DMS53 treated with DMSO at 0.1 percent for 48 hours (cell line): ENCODE results near the gene SEMA6D.
A peak's percentile ranks its signal among the peaks of the same experiment; 100 is the strongest.

ENCODE experiments used
- DNase-seq: peaks from one replicate; lab custom pipeline; 2025; ENCODE audit not compliant: unreplicated experiment; lab: John Stamatoyannopoulos, UW

The SEMA6D gene

GRCh38 chr15:47717036-47717612 is at the start of gene SEMA6D:
TSS of gene SEMA6D (plus strand) at chr15:47717505. CDS start at chr15:47759799, 42,294 bp downstream.
- DNase-seq: peak; percentile 73

DNA sequence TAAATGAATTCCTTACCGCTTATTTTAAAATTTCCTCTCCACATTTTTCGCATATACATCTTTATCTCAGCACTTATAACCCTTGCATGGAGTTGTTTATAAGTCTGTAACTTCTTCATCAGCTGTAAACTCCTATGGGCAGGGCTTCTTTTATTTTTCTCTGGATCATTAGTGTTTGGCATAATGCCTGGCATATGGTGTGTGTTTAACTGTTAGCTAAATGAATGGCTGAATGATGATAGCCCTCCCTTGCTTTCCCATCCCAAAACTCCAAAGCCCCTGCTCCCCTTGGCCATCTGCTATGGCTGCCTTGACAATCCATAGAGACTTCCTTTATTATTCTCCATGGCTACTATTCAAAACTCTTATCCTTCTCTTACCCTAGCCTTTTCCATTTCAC is 48.1 kb upstream of the SEMA6D start:
- DNase-seq: no peak

DNA sequence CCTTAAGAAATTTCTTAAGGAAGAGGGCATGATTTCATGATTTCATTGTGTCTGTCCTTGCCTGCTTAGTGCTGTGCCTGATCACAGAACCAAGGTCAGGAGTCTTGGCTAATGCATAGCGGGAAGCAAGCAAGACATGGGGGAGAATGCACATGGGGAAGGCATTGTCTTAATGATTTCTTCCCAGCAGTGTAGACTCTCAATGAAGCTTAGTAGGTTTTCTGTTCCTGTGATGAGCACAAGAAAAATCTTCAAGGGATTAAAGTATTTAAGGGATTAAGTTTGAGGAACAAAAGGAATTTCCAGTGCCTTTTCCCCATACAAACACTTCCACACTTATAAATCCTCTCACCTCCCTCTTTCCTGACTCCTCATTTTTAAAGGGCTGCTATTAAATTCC is 46.9 kb upstream of the SEMA6D start:
- DNase-seq: no peak

GRCh38 chr15:47673232-47673761 is 44.0 kb upstream of the SEMA6D start:
- DNase-seq: no peak

DNA sequence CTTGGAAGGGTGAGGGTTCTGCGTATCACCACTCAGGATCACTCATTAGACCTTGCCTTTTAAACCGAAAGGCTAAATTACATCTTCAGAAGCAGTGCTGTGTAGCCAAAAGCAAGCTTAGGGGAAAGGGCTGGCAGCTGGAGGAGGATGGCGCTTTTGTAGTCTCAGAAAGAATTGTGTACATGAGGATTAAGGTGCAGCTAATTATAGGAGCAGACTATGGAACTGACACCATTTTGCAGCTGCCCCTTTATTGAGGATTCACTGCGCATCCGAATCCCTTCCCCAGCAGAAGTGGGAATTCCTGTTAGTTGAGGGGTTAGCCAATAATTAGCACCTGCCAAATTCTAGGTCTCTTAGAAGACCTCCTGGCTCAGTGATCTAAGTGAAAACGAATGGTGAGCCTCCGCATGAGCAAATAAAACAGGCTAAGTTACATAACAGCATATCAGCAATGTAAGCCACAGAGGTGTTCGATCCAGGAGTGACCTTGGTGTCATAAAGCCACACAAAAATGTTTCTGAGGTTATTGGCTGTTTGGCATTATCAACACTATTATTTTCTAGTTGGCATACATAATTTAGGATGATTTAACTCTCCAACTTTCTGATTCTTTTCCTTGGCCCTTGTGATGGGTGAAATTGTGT is 42.6 kb upstream of the SEMA6D start:
- peak; percentile 88 for DNase-seq

DNA sequence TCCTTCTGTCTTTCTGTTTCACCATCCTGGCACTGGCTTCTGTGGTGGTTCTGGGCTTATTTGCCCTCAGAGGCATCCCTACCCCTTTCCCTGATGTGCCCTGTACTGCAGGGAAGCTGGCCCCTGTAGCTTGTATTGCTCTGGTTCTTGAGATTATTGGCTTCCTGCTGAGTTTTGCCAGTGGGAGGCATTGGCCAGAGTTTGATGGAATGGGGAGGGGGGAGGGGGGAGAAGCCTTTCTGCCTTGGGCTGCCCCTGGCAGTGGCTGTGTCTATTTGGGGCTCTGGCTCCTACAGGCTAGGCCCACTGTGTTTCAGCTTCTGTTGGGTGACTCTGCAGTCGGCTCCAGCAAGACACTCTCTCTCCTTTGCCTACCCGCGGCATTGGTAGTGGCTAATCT is 41.6 kb upstream of the SEMA6D start:
- DNase-seq: no peak

DNA sequence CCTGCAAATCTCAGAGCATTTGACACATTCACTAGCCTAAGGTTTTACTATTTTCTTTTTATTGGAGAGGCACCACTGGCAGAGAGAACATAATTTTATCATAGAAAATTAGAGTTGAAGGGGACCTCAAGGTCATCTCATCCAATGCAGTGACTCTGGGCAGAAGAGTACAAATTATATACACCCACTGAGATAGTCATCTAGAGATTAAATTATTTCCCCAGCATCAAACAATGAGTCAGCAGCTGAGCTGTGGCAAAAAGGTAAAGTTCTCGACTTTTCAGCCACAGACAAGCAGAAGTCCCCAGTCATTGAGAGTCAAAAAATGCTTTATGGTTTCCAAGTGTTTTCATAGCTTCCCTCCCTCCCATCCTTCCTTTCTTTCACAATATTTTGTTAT is 39.3 kb upstream of the SEMA6D start:
- no peak for DNase-seq

- DNase-seq: no peak
Observed at GRCh38 chr15:47682661-47683060, 34.6 kb upstream of the SEMA6D start.

GRCh38 chr15:47685141-47685870 is 32.0 kb upstream of the SEMA6D start:
- DNase-seq: no peak

DNA sequence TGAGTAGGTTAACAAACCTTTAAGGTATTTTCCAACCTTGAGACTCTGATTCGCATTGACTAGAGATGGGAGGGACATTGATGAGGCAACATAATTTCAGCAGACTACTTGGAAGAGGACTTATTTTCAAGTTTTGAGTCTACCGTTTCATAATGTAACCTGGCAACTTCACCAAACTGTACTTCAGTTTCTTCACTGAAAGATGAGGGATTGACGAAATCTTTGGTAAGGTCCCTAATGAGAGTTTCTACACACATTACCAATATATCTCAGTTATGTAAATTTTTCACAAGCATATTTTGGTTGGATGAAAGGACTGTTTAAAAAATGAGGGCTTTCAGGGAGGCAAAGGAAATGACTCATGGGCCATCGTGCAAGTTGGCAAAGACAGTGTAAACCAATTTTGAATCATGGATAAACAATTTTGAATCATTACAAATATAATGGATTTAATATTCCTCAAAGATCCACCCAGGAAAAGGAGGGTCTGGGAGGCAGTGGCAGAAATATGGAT is 28.7 kb upstream of the SEMA6D start:
- no peak for DNase-seq

- DNase-seq: no peak
Observed at GRCh38 chr15:47689660-47690059, 27.6 kb upstream of the SEMA6D start.

- no peak for DNase-seq
Observed at GRCh38 chr15:47691882-47692281, 25.4 kb upstream of the SEMA6D start.

GRCh38 chr15:47696351-47696750 is 21.0 kb upstream of the SEMA6D start:
- DNase-seq: no peak

- no peak for DNase-seq
Observed at GRCh38 chr15:47705281-47705997, 11.9 kb upstream of the SEMA6D start.

DNA sequence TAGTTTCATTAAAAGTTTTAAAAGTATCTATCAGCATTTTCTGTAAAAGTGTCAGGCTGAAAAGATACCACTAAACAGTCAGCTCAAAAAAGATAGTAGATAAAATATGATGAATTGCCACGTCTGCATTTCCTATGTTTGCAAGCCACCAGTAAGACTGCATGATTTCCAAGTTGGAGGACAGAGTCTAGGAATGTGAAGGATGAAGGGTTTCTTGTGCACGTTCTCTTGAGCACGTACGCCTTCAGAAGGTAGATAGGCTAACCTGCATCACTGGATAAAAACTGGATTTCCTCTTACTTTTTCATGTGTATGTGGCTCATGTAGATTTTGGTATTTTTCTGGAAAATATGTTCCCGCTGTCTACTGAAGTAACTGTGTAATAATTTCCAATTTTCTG is 9.9 kb upstream of the SEMA6D start:
- DNase-seq: no peak

DNA sequence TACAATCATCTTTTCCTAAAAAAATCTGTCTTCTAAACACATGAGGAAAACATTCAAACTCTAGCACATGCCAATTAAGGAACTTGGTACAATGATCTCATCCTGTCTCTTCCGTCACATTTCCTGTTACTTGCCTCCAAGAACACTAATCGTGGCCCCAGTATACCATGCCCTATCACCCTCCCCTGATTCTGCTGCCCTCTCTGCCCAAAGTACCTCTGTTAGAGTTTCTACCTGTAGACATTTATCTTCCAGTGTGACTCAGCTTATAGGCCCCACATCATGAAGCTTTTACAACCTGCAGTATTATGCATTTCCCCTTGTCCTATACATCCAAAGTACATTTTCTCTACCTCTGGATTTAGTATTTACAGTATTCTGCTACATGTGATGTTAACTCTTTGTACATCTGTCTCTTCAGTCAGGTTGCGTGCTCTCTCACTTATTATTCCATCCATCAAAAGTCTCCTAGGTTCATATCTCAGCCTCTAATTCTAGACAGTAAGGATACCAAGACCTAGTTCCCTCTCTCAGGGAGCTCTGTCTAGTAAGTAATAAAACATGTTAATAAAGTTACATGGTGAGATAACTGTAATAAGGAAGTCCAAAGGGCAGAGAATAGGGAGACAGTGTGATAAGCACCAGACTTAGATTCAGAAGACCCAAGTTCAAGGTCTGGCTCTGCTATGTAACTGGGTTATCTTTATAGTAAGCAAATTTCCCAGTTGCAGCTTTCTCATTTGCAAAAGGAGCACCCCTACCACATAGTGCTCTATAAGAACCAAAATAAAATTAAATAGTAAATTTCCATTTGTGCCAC is 8.9 kb upstream of the SEMA6D start:
- no peak for DNase-seq

DNA sequence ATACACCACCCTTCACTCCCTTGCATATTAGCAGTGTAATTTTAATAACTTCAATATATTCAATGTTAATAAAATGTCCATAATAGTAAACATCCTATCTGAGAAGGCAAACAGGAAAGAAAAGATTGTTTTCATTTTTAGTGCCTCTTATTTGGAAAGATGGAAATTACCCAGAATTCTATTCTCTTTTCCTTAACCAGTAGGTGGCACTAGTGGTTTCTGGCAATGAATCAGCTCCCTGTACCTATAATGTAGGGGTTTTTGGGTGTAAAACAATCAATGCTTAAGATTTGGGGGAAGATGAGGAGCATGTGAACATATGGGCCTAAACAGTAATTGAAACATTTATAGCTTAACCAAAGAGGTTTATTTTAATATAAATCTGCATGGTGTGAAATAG is 5.7 kb upstream of the SEMA6D start:
- DNase-seq: peak; percentile 9

DNA sequence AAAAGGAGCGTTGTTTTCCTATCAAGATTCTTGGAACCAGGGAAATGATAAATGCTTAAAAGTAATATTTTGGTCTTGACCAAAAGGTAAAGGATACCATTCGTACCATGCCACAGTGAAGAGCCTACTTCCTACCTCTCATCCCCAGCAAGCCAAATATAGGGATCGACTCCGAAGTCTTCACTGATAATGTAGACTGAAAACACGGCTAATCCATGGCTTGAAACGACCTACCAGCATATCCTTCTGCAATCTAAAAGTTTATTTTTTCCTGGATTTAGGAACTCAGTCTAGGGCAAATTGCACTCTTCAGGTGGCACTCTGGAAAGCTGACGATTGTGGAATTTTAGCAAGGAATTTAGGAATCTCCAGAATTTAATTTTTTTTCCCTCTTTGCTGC is 1.9 kb upstream of the SEMA6D start:
- DNase-seq: no peak

DNA sequence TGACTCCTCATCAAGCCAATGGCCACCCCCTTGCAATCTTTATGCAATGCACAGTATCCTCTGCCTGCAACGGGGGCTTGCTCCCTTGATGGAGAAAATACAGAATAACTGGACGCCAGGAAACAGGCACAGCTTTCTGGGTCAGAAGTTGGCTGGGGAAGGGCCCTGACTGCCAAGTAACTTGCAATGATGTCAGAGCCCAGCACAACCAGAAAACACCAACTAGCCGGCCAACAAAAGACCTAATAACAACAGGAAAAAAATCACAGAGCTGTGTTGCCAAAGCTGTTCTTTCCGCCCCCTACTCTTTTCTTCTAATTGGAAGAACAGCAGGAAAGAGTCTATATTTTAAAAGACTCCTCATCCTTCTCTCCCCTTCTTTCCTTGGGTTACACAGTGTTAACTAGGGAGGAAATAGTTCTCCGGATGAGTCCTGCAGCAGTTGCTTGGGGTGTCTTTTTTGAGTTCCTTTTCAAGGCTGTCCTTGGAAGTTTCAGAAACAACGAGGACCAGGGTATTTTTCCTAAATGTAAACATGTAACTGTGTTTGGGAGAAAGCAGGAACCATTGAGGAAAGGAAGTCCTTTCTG is 1.4 kb upstream of the SEMA6D start:
- no peak for DNase-seq

GRCh38 chr15:47716516-47716915 is 789 bp upstream of the SEMA6D start:
- no peak for DNase-seq
